Heart right ventricle (tissue), 16 donors: Measurements from ENCODE around the gene CTBP2. TPM values are rescaled to one million over a fixed set of nuclear protein-coding genes. Genes with fewer than 3 reads are reported as not detected.
A peak's percentile ranks its signal among the peaks of the same experiment; 100 is the strongest.

Experiments used
- ATAC-seq, 8 donors: fragments of 200-7000 bp; cut with Tn5 transposase; one replicate each; pipeline ENCODE4 v1.9.1; 2020; ENCODE audit warnings: mild to moderate bottlenecking in 8 of 8, moderate library complexity in 8 of 8, moderate number of reproducible peaks in 1 of 8
- DNase-seq, 2 donors: peaks; one replicate each; pipeline ENCODE4 v3.0.0-alpha.2; 2020
- H3K27ac ChIP-seq, 10 donors: fragments of 200-600 bp; sonication (generic) in 2 of 10; one replicate each; pipeline versions ENCODE4 v1.5.0 to v1.8.0; 2020 to 2022; ENCODE audit warnings: mild to moderate bottlenecking in 3 of 10
- H3K27me3 ChIP-seq, 7 donors: fragments of 200-600 bp; one replicate each; pipeline ENCODE4 v1.8.0; 2021 to 2022; ENCODE audit warnings: mild to moderate bottlenecking in 2 of 7
- H3K36me3 ChIP-seq, 9 donors: fragments of 200-600 bp; sonication (generic) in 1 of 9; one replicate each; pipeline versions ENCODE4 v1.5.0 to v1.8.0; 2020 to 2022; ENCODE audit warnings: mild to moderate bottlenecking in 2 of 9
- H3K4me1 ChIP-seq, 9 donors: fragments of 200-600 bp; sonication (generic) in 1 of 9; one replicate each; pipeline versions ENCODE4 v1.5.0 to v1.8.0; 2020 to 2022; ENCODE audit warnings: mild to moderate bottlenecking in 4 of 9
- H3K4me3 ChIP-seq, 10 donors: fragments of 200-600 bp; sonication (generic) in 2 of 10; one replicate each; pipeline versions ENCODE4 v1.5.0 to v1.8.0; 2020 to 2022; ENCODE audit warnings: mild to moderate bottlenecking in 7 of 10, moderate library complexity in 2 of 10
- H3K9me3 ChIP-seq, 11 donors: fragments of 200-600 bp in 10 of 11; sonication (generic) in 2 of 11; one replicate each; pipeline versions ENCODE4 v1.5.0 to v1.8.0; 2013 to 2022; ENCODE audit warnings: mild to moderate bottlenecking in 2 of 11, control low read depth in 1 of 11, moderate library complexity in 1 of 11
- CTCF ChIP-seq, 9 donors: fragments of 200-600 bp; sonication (generic) in 2 of 9; IDR thresholded peaks; one replicate each; pipeline versions ENCODE4 v1.5.0 to v1.8.0; 2021 to 2022; ENCODE audit warnings: antibody characterized with exemption in 9 of 9, mild to moderate bottlenecking in 5 of 9, moderate library complexity in 1 of 9
- WGBS, 2 donors: extraction: QIAGEN DNeasy Blood & Tissue Kit; methylation state at CpG; one replicate each; pipeline ENCODE4 v1.1.7; 2013; ENCODE audit warnings: inconsistent platforms in 1 of 2; 5-methylcytosine and 5-hydroxymethylcytosine counted together
- intact Hi-C, 10 donors: fragments of 100-400 bp; cut with DNase I; formaldehyde crosslinking; loops; one replicate each; pipeline versions ENCODE4 v1.11.1 to v1.14.2; 2022
- polyA plus RNA-seq, 2 donors: library from polyadenylated mRNA; stranded (reverse); fragments of 200-250 nt; gene quantifications; one replicate each; pipeline ENCODE4 v1.2.3, GENCODE V29; 2013
- total RNA-seq, 10 donors: library from RNA; stranded (reverse); fragmentation: NEBNext Ultra II Directional in 3 of 10; extraction: Animal tissue kit (Norgen Biotek cat#: 25700) in 3 of 10; gene quantifications; one replicate each; pipeline versions ENCODE4 v1.2.1 to v1.2.4, GENCODE V29; 2021 to 2023
- donor health status: Arrhythmogenic right ventricular cardiomyopathy.
- donor health status: ischemic (EF 13 %, LVEDD 7.1; RV severe dilation, severe dysfunction).
- donor health status: healthy with polysubstance abuse.
- donor health status: DM: no; HTN: yes; CAD: no.
- donor health status: DM: no; HTN: no; CAD: no.
- donor health status: ischemic (EF 25% LVEDD 6.9; RV normal size, moderate dysfunction).
- donor health status: ischemic (EF 25% LVEDD 5.7; RV mildly dilated, moderate dysfunction).
- donor health status: healthy.
- donor health status: DM: yes; HTN: yes; CAD: no.
- donor health status: Ischemic cardiomyopathy.
- donor health status: ischemic (EF 35%, LVEDD 5.7; RV mildly dilated, moderate dysfunction).
- donor health status: nonischemic (EF 11% LVEDD 7.7; RV severe dilation, severe dysfunction).
- donor health status: DM: yes; HTN: yes; CAD: no.
- donor health status: PGD.
- donor health status: ischemic (EF 29% LVEDD 5.4; RV normal size, mild dysfunction).
- donor health status: nonischemic (EF 23%, LVEDD 6.1; RV moderate dilation, normal function).

Gene CTBP2
- total and polyA plus RNA-seq, 12 donors = 14.7 to 36.2 (median 26.0) TPM

- H3K4me1 ChIP-seq = peaks cover 32 to 61% (median 44%) of the 10 kb centered on the region in 9 donors
- peak in 4 of 8 donors; percentile 1 to 7 (median 2) for ATAC-seq
Measured at GRCh38 chr10:125001313-125002046, 158.9 kb downstream of the CTBP2 start.

GRCh38 chr10:125000366-125001312, 159.7 kb downstream of the CTBP2 start:
- peak in 6 of 9 donors; percentile 5 to 45 (median 28) for TF ChIP-seq CTCF (IDR thresholded peaks at IDR 0.05)
- H3K4me3 ChIP-seq = no peak overlapping the region
- H3K9me3 ChIP-seq = no peaks in the 10 kb centered on the region
- peak overlapping the region in 9 of 10 donors; percentile 12 to 81 (median 71) for H3K27ac ChIP-seq
- H3K36me3 ChIP-seq = peaks cover 0 to 93% (median 17%) of the 10 kb centered on the region in 9 donors
- intact Hi-C loops = loop anchor here in 4 of 10 donors (5.0 to 10.0 kb wide), 3 partner anchors 37 to 154 kb away; no protein-coding TSS in a partner anchor
- 60 to 66% methylated on average over 35 of the region's 35 CpGs for WGBS, 2 donors
- DNase-seq (peak in 1 of 2 donors; percentile 18), ATAC-seq (peak in 6 of 8 donors; percentile 23 to 60 (median 36))
- no peaks in the 10 kb centered on the region for H3K27me3 ChIP-seq
- peaks cover 30 to 56% (median 42%) of the 10 kb centered on the region in 9 donors for H3K4me1 ChIP-seq

More at GRCh38 chr10:125001313-125002046, 158.9 kb downstream of the CTBP2 start:
- Histone ChIP-seq H3K4me3 (no peak overlapping the region), H3K9me3 (no peaks in the 10 kb centered on the region), H3K27me3 (no peaks in the 10 kb centered on the region), H3K27ac (peak overlapping the region in 6 of 10 donors; percentile 59 to 81 (median 76)), H3K36me3 (peaks cover 0 to 93% (median 14%) of the 10 kb centered on the region in 9 donors)
- intact Hi-C loops = loop anchor here in 4 of 10 donors (5.0 to 10.0 kb wide), 3 partner anchors 36 to 153 kb away; no protein-coding TSS in a partner anchor
- no peak for TF ChIP-seq CTCF (IDR thresholded peaks at IDR 0.05)
- peak in 1 of 2 donors; percentile 4 for DNase-seq
- 63% methylated on average over 21 of the region's 21 CpGs for WGBS, 2 donors

- Histone ChIP-seq H3K4me3 (no peak overlapping the region), H3K36me3 (peaks cover 0 to 94% (median 22%) of the 10 kb centered on the region in 9 donors), H3K9me3 (no peaks in the 10 kb centered on the region), H3K4me1 (peaks cover 30 to 56% (median 42%) of the 10 kb centered on the region in 9 donors), H3K27me3 (no peaks in the 10 kb centered on the region), H3K27ac (peak overlapping the region; percentile 26 to 81 (median 68))
- WGBS, 2 donors = 54 to 56% methylated on average over 29 of the region's 29 CpGs
- ATAC-seq (peak; percentile 50 to 73 (median 63)), DNase-seq (peak in 1 of 2 donors; percentile 66)
- intact Hi-C loops = loop anchor here in 7 of 10 donors (5.0 to 10.0 kb wide), 9 partner anchors 38 to 158 kb away; no protein-coding TSS in a partner anchor
- no peak for TF ChIP-seq CTCF (IDR thresholded peaks at IDR 0.05)
Measured at GRCh38 chr10:124999433-125000365, 160.7 kb downstream of the CTBP2 start.
